ENCODE measurements around the gene SLC2A5.
"Not testable (repeated sequence)": the region's sequence is repeated elsewhere in the genome, so short reads cannot be mapped to it uniquely, and the experiment has no call there.

SLC2A5 gene, protein sequence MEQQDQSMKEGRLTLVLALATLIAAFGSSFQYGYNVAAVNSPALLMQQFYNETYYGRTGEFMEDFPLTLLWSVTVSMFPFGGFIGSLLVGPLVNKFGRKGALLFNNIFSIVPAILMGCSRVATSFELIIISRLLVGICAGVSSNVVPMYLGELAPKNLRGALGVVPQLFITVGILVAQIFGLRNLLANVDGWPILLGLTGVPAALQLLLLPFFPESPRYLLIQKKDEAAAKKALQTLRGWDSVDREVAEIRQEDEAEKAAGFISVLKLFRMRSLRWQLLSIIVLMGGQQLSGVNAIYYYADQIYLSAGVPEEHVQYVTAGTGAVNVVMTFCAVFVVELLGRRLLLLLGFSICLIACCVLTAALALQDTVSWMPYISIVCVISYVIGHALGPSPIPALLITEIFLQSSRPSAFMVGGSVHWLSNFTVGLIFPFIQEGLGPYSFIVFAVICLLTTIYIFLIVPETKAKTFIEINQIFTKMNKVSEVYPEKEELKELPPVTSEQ

DNA sequence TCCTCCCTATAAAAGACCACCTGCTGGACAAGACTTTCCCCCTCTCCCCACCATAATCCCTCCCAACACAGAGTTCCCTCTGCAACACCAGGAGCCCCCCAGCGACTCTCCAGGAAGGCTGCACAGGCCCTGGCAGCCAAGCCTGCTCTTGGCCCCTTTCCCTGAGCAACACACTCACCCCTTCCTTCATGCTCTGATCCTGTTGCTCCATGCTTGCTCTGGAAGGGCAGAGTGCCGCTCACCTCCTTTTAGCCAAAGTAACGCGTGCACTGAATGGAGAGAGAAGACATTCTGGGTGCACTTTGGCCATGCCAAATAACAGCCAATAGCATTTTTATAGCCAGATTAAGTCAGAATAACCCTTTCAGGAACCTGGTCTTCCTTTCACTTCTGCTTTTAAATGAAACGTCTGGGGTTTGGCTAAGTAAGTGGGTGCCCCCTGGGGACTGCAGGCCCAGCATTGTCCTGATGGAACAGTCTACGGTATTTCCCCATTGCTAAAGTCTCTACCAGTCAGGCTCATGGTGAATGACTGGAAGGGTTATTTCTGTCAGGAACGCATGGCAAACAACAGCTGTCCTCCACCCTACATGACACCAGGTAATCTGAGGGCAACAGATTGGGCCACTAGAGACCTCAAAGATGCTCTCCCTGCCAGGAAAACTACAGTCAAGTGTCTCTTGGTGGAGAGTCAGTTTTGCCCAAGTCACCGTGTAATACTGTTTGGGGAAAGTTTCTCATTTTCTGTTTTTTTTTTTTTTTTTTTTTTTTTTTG is at the start of gene SLC2A5:
Gene SLC2A5, minus strand, starts transcription at position 310 of the 775 bp plus-strand sequence. Its CDS starts 99 bp downstream, at position 211.
- DNase-seq (ENCODE audit: low read depth) = no peak

DNA sequence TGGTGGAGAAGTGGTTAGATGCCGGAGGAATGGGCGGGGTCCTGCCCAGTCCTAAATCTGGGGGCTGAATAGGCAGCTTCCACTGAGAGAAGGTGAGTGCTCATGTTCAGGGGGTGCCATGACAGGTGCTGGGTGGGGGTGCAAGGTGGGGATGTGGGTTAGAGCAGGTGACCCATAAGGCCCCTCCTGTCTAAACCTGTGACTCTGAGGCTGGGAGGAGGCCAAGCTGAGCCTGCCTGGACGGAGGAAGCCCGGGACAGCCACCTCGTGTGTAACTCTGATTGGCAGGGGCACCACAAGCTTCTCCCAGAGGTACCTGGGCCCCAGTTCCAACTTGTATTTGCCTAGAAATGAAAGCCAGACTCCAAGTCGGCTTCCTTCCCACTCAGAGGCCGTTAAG is 48.8 kb upstream of the SLC2A5 start:
- DNase-seq (ENCODE audit: low read depth) = no peak

DNA sequence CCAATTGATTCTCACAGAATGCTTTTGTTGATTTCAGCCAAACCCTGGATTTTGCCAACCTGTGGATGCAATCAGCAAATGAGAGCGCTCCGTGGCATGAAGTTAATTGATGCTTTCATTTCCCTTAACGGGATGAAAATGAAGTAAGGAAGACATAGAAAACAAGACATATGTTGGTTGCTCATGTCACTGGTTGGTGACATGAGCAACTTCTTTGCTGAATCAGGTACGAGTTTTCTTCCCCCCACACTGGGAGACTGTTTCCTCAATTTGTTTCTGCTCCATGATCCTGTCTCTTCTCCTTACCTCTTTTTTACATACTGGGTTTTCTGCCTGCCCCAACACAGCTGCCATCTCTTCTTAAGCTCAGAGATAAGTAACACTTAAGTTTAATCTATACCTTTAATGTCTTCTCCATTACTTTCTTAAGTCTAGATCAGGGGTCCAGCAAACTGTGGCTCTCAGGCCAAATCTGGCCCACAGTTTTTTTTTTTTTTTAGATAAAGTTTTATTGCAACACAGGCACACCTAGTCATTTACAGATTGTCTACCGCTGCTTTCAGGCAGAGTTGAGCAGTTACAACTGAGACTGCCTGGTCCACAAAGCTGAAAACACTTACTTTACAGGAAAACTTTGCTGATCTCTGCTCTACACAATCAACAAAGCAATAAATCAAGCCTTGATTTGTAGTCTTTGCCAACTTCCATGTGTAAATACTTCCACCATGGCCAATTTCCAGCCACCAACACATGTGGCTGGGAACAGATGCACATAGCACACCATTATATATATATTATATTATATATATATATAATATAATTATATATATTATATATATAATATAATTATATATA is 46.1 kb upstream of the SLC2A5 start:
- DNase-seq (ENCODE audit: low read depth) = peak; percentile 56

DNA sequence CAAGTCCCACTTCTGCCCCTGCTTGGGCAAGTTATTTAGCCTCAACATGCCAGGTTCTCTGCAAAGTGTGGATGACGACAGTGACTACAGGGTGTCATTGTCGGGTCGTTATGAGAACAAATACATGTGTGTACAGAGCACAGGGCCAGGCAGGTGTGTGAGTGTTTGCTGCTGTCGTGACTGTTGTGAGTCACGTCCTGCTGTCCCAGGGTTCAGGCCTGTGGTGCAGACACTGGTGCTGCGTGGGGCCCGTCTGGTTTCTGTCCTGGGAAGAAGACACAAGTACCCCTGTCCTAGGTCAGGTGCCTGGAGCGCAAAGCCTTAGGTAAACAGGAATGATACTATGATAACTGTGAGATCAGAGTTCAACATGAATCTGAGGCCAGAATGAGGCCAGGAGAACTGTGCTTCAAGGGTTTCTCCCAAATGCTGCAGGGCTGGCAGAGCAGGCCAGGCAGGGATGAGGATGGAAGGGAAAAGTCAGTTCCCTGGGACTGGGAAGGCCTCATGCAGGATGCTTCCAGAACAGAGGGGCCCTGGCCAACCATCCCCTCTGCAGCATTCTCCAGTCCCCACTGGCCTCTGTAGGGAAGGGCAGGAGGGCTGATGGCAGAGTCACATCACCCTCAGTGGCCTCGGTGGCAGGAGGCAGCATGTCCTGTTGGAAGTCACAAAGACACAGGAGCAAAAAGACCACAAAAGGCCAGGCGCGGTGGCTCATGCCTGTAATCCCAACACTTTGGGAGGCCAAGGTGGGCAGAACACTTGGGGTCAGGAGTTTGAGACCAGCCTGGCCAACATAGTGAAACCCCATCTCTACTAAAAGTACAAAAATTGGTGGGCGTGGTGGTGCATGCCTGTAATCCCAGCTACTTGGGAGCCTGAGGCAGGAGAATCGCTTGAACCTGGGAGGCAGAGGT is 43.8 kb upstream of the SLC2A5 start:
- no peak for DNase-seq (ENCODE audit: low read depth)

DNA sequence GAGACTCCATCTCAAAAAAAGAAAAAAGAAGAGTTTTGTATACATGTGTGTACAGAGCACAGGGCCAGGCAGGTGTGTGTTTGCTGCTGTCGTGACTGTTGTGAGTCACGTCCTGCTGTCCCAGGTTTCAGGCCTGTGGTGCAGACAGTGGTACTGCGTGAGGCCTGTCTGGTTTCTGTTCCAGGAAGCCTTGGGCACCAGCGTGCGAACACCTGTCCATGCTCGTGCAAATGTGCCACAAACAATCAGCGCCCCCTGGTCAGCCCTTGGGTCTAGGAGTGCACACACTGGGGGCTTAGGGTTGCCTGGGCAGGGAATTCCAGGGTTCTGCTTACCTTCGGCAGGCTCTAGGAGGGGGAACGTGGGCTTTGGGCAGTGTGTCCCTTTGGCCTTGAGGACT is 42.5 kb upstream of the SLC2A5 start:
- no peak for DNase-seq (ENCODE audit: low read depth)

DNA sequence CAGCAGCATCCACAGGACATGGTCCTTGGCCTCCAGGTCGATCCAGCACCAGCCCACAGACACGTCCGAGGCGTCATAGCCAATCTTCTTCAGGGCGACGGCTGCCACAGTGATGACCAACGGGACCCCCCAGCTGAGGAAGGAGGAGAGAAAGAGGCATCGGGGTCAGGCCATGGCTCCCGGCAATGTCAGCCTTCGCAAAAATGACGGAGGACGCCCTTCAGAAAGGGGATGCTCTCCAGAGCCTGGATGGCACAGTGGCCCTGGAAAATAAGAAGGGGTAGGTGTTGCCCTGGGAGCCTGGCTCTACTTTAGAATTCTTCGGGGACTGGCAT is 41.9 kb upstream of the SLC2A5 start:
- no peak for DNase-seq (ENCODE audit: low read depth)

DNA sequence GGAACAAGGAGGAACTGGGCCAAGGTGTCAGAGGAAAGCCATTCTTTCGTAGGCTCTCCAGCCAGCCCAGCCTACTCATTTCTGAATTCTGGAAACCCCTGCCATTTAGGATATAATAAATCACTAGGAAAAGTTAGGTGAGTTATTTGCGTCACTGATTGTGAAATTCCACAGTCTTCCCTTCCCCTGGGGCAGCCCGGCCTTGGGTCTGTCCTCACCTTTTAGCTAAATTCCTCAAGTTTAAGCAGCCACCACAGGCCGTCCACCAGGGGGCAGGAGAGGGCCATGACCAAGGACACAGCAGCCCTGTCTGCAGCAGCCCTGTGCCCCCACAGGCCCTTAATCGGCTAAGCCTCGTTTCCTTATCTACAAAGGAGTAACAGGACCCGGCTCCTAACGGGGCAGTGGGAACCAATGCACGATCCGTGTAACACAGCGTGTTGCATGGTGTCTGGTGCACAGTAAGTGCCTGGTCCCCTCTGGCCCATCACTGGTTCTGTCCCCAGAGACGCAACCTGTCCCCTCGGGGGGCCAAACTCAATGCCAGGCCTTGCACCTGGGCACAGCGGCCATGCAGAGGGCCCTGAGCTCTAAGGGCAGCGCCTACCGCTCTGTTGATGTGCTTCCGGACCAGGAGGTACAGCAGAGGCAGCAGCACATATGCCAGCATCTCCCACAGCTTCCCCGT is 41.4 kb upstream of the SLC2A5 start:
- peak; percentile 97 for DNase-seq (ENCODE audit: low read depth)

DNA sequence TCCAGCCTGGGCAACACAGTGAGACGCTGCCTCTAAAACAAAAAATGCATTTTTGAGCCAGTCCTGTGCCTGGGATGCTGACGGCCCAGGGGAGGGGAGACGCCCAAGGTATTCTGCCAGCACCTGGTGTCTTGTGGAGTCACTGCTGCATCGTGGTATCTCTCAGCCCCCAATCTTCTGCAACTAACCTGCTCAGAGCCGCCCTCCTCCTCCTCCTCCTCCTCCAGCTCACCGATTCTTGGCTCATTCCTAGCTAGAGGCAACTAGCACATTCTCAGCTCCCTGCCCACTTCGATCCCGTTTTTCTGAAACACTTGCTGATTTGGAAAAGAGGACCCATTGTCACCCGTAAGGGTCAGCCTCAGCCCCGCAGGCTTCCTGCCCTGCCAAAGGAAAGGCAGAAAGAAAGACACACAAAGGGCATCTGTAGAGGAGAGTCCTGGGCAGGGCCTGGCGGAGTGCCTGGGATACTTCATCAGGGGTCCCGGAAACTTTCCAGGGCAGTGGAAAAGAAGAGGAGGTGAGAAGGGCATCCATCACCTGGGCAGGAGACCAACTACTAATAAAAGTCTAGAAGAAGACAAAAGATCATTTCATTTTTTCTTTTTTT is 38.7 kb upstream of the SLC2A5 start:
- DNase-seq (ENCODE audit: low read depth) = no peak

DNA sequence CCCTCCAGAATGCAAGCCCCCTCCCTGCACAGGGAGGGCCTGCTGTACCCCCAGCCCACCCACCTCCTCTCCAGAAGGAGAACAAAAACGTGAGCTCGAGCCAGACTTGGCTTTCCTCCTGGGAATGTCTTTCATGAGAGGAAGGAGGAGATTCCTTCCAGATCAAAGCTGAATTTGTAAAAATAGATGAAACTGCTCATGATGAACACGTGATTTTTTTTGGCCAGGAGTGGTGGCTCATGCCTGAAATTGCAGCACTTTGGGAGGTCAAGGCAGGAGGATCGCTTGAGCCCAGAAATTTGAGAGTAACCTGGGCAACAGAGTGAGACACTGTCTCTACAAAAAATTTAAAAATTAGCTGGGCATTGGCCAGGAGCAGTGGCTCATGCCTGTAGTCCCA is 37.7 kb upstream of the SLC2A5 start:
- DNase-seq (ENCODE audit: low read depth) = no peak

DNA sequence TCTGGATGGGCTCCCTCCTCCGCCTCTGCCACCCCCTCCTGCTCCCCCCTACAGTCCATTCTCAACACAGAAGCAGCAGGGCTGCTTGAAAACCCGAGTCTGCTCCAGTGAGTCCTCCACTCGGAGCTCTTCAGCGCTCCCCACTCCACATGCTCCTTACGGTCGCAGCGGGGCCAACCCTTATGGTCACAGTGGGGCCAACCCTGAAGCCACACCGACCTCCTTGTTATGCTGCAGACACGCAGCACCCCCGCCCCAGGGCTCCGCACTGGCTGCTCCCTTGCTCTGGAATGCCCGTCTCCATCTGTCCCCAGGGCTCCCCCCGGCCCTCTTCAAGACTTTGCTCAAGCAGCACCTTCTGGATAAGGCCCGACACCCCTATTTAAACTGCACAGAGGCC is 36.9 kb upstream of the SLC2A5 start:
- no peak for DNase-seq (ENCODE audit: low read depth)

DNA sequence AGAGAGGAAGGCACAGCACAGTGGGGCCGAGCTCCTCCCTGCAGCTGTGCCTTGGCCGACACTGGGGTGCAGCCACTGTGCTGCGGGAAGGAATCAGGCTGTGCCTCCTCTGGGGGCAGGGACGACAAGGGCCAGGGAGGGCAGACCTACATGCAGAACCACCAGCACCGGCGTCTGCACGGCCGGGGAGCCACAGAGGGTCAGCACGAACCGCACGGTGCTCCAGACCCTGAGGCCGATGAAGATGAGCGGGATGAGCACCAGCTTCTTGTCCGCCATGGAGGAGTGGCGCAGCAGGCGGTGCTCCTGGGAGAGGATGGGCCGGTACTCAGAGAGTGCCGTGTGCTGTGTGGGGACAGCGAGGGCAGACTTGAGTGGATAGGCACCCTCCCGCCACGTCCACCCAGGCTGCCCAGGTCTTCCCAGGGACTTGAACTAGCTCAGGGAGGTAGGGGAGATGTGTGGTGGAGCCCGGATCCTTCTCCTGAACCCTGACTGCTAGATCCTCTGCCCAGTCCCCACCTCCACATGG is 36.0 kb upstream of the SLC2A5 start:
- no peak for DNase-seq (ENCODE audit: low read depth)

DNA sequence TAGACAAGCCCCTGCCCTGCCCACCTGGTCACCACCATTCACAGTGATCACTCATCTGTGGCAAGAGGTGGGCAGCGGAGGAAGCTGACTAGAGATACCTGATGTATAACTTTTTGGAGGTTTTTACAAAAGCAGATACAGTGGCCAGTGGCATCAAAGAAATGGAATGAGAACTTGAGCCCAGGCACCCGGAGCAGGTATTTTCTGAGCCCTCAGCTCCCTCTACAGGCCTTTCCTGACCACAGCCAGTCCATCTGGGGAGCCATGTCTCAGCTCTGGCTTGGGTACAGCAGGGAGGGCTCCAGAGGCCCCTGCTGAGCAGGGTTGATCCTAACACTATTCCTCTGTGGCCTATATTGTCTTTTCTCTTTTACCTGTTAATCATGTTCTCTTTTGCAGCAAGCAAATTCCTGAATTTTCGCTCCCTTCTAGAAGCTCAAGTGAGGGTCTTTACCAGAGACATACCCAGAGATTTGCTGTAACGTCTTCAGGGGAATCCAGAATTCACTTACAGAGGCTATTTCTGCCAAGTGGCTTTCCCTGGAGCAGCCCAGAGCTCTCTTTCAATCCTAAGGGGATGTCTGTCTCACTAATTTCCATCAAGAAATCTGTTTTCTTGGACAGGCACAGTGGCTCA is 32.2 kb upstream of the SLC2A5 start:
- DNase-seq (ENCODE audit: low read depth) = peak; percentile 61

DNA sequence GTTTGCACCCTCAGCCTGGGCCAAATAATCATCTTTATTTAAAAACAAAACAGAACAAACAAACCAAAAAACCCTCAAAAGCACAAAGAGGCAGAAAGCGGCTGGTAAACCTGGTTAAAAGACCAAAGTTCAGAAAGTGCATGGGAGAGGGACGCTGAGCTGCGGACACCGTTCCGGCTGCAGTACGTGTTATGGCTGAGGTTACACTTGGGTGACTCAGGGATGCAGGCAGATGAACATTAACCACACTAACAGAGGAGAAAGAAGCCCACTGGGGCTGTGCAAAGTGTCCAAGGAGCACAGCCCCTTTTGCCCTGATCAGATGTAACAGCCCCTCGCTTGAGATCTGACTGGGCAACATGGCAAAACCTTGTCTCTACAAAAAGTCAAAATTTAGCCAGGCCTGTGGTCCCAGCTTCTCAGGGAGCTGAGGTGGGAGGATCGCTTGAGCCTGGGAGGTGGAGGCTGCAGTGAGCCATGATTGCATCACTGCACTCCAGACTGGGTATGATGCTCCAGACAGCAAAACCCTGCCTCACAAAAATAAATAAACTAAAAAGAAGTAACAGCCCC is 31.1 kb upstream of the SLC2A5 start:
- peak; percentile 64 for DNase-seq (ENCODE audit: low read depth)

DNA sequence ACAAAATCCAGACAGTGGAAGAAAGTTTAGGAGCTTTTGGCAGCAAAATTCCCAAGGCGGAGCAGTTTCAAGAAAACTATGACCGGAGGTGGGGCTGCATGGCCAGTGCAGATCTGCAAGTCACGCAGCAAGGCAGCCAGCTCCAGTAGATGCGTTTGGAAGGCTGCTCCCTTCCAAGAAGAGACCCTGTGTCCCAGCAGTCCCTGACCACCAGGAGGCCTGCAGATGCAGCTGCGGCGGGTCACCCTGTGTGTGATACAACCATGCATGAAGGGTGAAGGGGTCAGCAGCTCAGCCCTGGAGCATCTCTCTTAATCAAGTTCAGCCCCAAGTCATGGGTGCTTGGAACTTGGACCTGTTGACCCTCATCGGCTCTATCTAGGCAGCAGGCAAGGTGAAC is 30.1 kb upstream of the SLC2A5 start:
- no peak for DNase-seq (ENCODE audit: low read depth)

DNA sequence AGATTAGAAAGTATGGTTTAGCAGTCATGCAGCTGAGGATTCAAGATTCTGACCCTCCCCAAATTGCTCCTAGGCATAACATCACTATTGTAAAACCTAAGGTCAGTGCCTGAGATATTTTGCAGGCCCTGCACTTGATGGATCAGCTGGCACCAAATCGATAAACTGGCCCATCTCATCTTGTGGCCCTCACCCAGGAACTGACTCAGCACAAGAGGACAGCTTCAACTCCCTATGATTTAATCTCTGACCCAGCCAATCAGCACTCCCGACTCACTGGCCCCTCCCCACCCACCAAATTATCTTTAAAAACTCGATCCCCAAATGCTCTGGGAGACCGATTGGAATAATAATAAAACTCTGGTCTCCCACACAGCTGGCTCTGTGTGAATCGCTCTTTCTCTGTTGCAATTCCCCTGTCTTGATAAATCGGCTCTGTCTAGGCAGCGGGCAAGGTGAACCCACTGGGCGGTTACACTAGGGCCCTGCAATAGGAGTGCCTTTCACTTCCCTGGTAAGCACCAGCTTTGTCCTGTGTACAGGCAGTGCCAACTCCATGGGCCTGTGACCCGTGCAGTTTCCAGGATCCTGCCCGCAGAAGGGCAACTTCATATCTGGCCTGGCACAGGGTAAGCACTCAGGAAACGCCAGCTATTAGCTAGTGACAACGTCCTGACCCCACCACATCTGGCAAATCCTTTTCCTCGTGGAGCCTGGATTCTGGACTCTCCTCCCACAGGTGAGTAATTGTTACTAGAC is 28.7 kb upstream of the SLC2A5 start:
- no peak for DNase-seq (ENCODE audit: low read depth)

DNA sequence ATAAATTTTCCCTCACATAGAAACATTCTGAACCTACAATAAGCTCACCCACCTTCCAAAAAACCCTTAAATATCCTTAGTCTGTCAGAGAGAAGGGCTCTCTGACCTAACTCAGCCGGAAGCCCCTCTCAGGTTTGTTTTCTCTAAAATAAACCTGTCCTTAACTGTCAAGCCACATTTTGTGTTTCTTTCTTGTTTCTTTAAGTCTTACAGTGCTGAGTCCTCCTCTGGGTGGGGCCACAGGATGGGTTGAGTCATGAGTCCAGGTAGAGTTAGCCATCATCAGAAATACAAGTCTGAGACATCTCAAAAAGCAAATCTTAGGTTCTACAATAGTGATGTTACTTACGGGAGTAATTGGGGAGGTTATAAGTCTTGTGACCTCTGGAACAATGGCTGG is 26.4 kb upstream of the SLC2A5 start:
- DNase-seq (ENCODE audit: low read depth) = no peak

DNA sequence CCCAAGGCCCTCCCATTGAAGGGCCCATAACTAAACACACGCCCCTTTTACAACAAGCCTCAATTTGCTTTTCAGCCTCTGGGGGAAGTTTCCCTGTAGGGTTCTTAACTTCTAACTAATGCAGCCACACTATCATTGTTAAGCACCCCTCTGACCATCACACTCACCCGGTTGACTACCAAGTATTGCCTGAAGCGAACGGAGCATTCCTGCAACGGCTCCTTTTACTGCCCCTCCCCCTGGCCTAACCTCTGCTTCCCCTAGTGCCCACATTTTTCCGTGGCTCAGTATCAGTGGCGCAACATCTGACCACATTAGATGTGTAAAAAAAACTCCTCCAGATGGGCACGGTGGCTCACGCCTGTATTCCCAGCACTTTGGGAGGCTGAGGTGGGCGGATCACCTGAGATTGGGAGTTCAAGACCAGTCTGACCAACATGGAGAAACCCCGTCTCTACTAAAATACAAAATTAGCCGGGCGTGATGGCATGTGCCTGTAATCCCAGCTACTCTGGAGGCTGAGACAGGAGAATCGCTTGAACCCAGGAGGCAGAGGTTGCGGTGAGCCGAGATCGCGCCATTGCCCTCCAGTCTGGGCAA is 24.7 kb upstream of the SLC2A5 start:
- DNase-seq (ENCODE audit: low read depth) = not testable (repeated sequence)

DNA sequence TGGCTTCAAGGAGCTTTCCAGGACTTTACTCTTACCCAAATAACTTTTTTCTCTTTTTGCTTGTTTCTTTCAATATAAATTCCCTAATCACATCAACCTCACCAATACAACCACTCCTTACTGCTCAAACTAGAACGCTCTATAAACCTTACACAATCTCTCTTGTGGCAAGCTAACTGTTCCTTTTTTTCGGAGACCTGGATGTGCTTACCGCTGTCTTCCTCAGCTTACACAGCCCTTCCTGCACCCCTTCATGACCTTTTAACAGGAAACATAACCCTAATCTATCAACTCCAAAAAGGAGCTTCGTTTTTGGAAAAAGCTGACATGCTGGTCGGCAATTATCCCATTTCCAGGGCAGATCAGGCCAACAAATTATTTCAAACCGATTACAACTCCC is 24.1 kb upstream of the SLC2A5 start:
- no peak for DNase-seq (ENCODE audit: low read depth)

Data from amniotic epithelial cell (primary cell).